Spleen (tissue), 11 donors: ENCODE measurements around the gene HOXC6. TPM values are rescaled to one million over a fixed set of nuclear protein-coding genes. Genes with fewer than 3 reads are reported as not detected.

ENCODE experiments used
- DNase-seq: peaks from one replicate; pipeline ENCODE4 v3.0.0-alpha.2; 2020
- H3K27ac ChIP-seq, 8 donors: fragments of 200-600 bp; sonication (generic) in 7 of 8; 1 replicate in 4 of 8; 2 replicates in 4 of 8; pipeline versions ENCODE4 v1.5.0 to v1.8.0; 2016 to 2021; ENCODE audit warnings: inconsistent platforms in 4 of 8, mild to moderate bottlenecking in 4 of 8, moderate library complexity in 1 of 8
- H3K27me3 ChIP-seq, 7 donors: fragments of 200-600 bp; sonication (generic) in 6 of 7; replicated peaks in 1 of 7; 1 replicate in 4 of 7; 2 replicates in 3 of 7; pipeline versions ENCODE4 v1.5.0 to v1.8.0; 2016 to 2021; ENCODE audit warnings: inconsistent platforms in 3 of 7, mild to moderate bottlenecking in 1 of 7
- H3K36me3 ChIP-seq, 6 donors: fragments of 200-600 bp; sonication (generic) in 5 of 6; 1 replicate in 4 of 6; 2 replicates in 2 of 6; pipeline versions ENCODE4 v1.5.0 to v1.8.0; 2016 to 2021; ENCODE audit warnings: inconsistent platforms in 2 of 6
- H3K4me1 ChIP-seq, 6 donors: fragments of 200-600 bp; sonication (generic) in 5 of 6; 1 replicate in 3 of 6; 2 replicates in 3 of 6; pipeline versions ENCODE4 v1.5.0 to v1.8.0; 2016 to 2021; ENCODE audit warnings: inconsistent platforms in 3 of 6
- H3K4me3 ChIP-seq, 8 donors: fragments of 200-600 bp; sonication (generic) in 7 of 8; 1 replicate in 4 of 8; 2 replicates in 4 of 8; pipeline versions ENCODE4 v1.5.0 to v1.8.0; 2016 to 2021; ENCODE audit warnings: inconsistent platforms in 4 of 8, mild to moderate bottlenecking in 4 of 8, moderate library complexity in 2 of 8
- H3K9me3 ChIP-seq, 8 donors: fragments of 200-600 bp; sonication (generic) in 7 of 8; 1 replicate in 4 of 8; 2 replicates in 4 of 8; pipeline versions ENCODE4 v1.5.0 to v1.8.0; 2016 to 2021; ENCODE audit warnings: inconsistent platforms in 4 of 8
- POLR2A ChIP-seq, 3 donors: fragments of 450-650 bp; IDR thresholded peaks; one replicate each; pipeline ENCODE4 v1.5.1; 2017; ENCODE audit warnings: antibody characterized with exemption in 3 of 3, mild to moderate bottlenecking in 1 of 3
- POLR2AphosphoS5 ChIP-seq, 3 donors: sonication (generic); formaldehyde crosslinking; IDR thresholded peaks; one replicate each; pipeline ENCODE4 v1.5.1; 2017; ENCODE audit warnings: antibody characterized with exemption in 3 of 3
- WGBS, 5 donors: extraction: QIAGEN DNeasy Blood & Tissue Kit in 3 of 5; methylation state at CpG; one replicate each; pipeline versions ENCODE4 v1.1.5 to v1.1.7; 2013 to 2018; 5-methylcytosine and 5-hydroxymethylcytosine counted together
- intact Hi-C: fragments of 100-400 bp; cut with DNase I; formaldehyde crosslinking; loops from one replicate; pipeline ENCODE4 v1.15.0; 2023; ENCODE audit warnings: low total_unique reads
- polyA plus RNA-seq, 3 donors: library from polyadenylated mRNA; stranded (reverse); fragments of 200-250 nt; gene quantifications; one replicate each; pipeline ENCODE4 v1.2.1, GENCODE V29; 2013
- total RNA-seq, 7 donors: library from RNA; depleted of rRNA in 3 of 7; stranded (reverse); fragments of >200 nt in 3 of 7; fragmentation: NEBNext Ultra II Directional in 4 of 7; extraction: Animal tissue kit (Norgen Biotek cat#: 25700) in 4 of 7; gene quantifications; one replicate each; pipeline versions ENCODE4 v1.1.0 to v1.2.1, GENCODE V29; 2016 to 2021
- TF ChIP-seq, protein P1 (sequence below), 11 experiments: fragments of 200-600 bp in 7 of 11; fragments of 450-650 bp in 4 of 11; sonication (generic) in 4 of 11; IDR thresholded peaks in 8 of 11; conservative IDR thresholded peaks in 3 of 11; 1 replicate in 7 of 11; 2 replicates in 4 of 11; pipeline versions ENCODE4 v1.4.0 to v1.8.0; 2016 to 2021; ENCODE audit warnings: antibody characterized with exemption in 11 of 11, inconsistent platforms in 4 of 11, mild to moderate bottlenecking in 1 of 11
- donor health status: healthy with polysubstance abuse.
- donor health status: DM: no; HTN: no; CAD: no; lungs with moderate emphysema.
- donor health status: DM: no; HTN: no; CAD: no.
- donor health status: Bipolar disorder and iron deficiency.
- donor health status: healthy.
- donor health status: DM: no; HTN: no; CAD: no.
- donor health status: DM: yes; HTN: yes; CAD: no.

HOXC6 gene
- total and polyA plus RNA-seq, 10 donors: 0.11 to 0.52 (median 0.24) TPM; not detected in 4

DNA sequence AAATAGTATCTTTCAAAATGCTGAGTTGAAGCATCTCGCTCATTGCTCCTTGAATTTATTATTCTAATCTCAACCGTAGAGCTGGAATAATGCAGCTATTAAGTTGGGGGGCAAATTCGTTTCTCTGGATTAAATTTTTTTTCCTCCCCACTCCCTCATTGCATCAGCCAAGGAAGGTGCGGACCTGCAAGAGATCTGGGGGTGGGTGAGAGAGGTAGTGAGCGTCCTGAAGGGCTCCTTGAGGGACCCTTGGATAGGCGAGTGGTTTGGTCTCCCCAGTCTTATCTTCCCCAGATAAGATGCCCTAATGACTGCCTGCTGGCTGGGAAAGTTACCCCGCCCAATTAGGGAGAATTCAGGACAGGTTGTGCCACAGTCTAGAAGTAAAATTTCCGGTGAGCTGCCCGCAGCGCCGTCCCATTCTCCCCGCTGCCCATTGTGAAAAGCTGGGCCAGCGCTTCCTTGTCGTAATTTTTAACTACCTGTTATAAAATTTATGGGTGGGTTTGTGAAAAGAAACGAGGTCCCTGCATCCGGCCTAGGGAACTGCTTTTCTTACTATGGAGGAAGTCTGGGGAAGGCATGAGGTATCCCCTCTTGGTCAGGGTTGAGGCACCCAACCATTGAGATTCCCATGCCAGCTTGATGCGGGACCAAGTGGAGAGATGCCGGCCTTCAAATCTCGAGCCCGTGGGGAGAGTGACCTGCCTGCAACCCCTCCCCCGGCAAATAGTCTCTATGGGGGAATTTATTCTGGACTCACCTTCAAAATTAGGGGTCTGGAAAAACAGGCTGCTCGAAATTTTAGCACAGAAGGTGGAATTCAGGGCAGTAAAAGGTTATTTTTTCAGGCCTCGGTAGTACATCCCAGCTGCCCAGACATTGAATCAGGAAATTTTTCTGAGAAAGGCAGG, 13.0 kb upstream of the HOXC6 start:
- intact Hi-C loops: no loop called here
- TF ChIP-seq POLR2AphosphoS5 (IDR thresholded peaks at IDR 0.05) (no peak), POLR2A (IDR thresholded peaks at IDR 0.05) (no peak)
- TF ChIP-seq, protein P1, sequence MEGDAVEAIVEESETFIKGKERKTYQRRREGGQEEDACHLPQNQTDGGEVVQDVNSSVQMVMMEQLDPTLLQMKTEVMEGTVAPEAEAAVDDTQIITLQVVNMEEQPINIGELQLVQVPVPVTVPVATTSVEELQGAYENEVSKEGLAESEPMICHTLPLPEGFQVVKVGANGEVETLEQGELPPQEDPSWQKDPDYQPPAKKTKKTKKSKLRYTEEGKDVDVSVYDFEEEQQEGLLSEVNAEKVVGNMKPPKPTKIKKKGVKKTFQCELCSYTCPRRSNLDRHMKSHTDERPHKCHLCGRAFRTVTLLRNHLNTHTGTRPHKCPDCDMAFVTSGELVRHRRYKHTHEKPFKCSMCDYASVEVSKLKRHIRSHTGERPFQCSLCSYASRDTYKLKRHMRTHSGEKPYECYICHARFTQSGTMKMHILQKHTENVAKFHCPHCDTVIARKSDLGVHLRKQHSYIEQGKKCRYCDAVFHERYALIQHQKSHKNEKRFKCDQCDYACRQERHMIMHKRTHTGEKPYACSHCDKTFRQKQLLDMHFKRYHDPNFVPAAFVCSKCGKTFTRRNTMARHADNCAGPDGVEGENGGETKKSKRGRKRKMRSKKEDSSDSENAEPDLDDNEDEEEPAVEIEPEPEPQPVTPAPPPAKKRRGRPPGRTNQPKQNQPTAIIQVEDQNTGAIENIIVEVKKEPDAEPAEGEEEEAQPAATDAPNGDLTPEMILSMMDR (IDR thresholded peaks at IDR 0.05 in 8 of 11, conservative IDR thresholded peaks at IDR 0.05 in 3 of 11): no peak
- H3K9me3 ChIP-seq: no peaks in the 10 kb centered on the region
- H3K27ac ChIP-seq: no peak overlapping the region
- H3K4me3 ChIP-seq: no peak overlapping the region
- no peaks in the 10 kb centered on the region for H3K36me3 ChIP-seq
- H3K27me3 ChIP-seq: peaks cover 13 to 100% (median 97%) of the 10 kb centered on the region in 7 donors
- DNase-seq: no peak
- 7 to 11% (median 9%) methylated on average over 23 of the region's 23 CpGs for WGBS, 5 donors
- H3K4me1 ChIP-seq: peaks cover 7 to 59% (median 45%) of the 10 kb centered on the region in 6 donors

DNA sequence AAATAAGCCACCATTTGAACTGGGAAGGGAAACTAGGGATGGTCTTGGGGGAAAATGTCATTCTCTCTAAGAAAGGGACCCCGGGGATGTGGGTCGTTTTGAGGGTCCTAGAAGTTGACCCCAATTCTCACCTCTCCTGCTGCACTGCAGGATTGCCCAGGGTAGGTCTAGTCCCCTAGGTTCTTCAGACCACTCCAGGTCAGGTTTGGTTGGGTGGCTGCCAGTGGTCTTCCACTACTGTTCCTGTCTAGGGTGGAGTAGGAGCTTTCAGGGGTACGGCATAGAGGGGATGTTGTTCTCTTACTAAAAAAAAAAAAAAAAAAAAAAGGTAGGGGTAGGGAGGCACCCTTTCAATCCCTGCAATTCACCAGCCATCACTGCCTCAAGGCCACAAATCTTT, 12.2 kb upstream of the HOXC6 start:
- Histone ChIP-seq H3K27me3 (peaks cover 9 to 100% (median 95%) of the 10 kb centered on the region in 7 donors), H3K9me3 (no peaks in the 10 kb centered on the region), H3K36me3 (no peaks in the 10 kb centered on the region), H3K27ac (no peak overlapping the region), H3K4me1 (peaks cover 7 to 57% (median 40%) of the 10 kb centered on the region in 6 donors), H3K4me3 (peak overlapping the region in 1 of 8 donors; percentile 71)
- 10 to 28% (median 20%) methylated on average over 3 of the region's 3 CpGs for WGBS, 5 donors
- TF ChIP-seq, protein P1 (IDR thresholded peaks at IDR 0.05 in 8 of 11, conservative IDR thresholded peaks at IDR 0.05 in 3 of 11): no peak
- no peak for TF ChIP-seq POLR2A (IDR thresholded peaks at IDR 0.05)
- no peak for TF ChIP-seq POLR2AphosphoS5 (IDR thresholded peaks at IDR 0.05)
- intact Hi-C loops: no loop called here
- DNase-seq: no peak

DNA sequence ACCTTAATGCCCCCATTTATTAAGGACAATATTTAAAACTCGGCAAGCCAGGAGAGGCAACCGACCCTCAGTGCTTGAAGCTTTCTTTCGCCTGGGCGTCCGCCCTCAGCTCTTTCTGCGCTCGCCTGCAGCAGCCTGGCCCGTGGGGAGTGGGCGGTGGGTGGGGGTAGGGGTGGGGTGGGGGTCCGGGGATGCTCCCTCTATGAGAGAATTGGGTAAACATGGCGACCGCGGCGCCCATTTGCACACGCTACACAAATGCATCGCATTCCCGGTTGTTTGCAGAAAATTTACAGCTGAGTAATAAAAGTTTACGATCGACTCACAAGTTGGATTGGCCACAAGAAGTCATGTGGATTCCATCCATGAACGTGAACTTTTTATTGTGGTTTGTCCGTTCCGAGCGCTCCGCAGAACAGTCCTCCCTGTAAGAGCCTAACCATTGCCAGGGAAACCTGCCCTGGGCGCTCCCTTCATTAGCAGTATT, 11.7 kb upstream of the HOXC6 start:
- H3K4me3 ChIP-seq: peak overlapping the region in 1 of 8 donors; percentile 71

More for the DNA sequence above, 11.7 kb upstream of the HOXC6 start:
- Histone ChIP-seq H3K36me3 (no peaks in the 10 kb centered on the region), H3K9me3 (no peaks in the 10 kb centered on the region), H3K27me3 (peaks cover 9 to 100% (median 95%) of the 10 kb centered on the region in 7 donors), H3K27ac (no peak overlapping the region), H3K4me1 (peaks cover 7 to 53% (median 39%) of the 10 kb centered on the region in 6 donors)
- intact Hi-C loops: no loop called here
- DNase-seq: no peak
- 3 to 9% (median 7%) methylated on average over 24 to 25 of the region's 25 CpGs for WGBS, 5 donors
- TF ChIP-seq, protein P1 (IDR thresholded peaks at IDR 0.05 in 8 of 11, conservative IDR thresholded peaks at IDR 0.05 in 3 of 11): no peak
- TF ChIP-seq POLR2A (IDR thresholded peaks at IDR 0.05) (no peak), POLR2AphosphoS5 (IDR thresholded peaks at IDR 0.05) (no peak)
